K562 (cell line): ENCODE results near the gene C4A. TPM values are rescaled to one million over a fixed set of nuclear protein-coding genes. Genes with fewer than 3 reads are reported as not detected.

Experiments used
- CHD1 ChIP-seq: fragments of 200-600 bp; sonication (generic); IDR thresholded peaks from one replicate; pipeline ENCODE4 v1.6.1; 2012; ENCODE audit warnings: mild to moderate bottlenecking, moderate library complexity, low read length, inconsistent platforms
- CTCFL ChIP-seq: IDR thresholded peaks from 2 replicates; pipeline ENCODE4 v1.6.1; 2011; ENCODE audit warnings: borderline replicate concordance, low read depth, mild to moderate bottlenecking, moderate library complexity, low read length; ENCODE audit not compliant: insufficient read depth, poor library complexity, severe bottlenecking
- DDX20 ChIP-seq: fragments of 450-650 bp; IDR thresholded peaks from 2 replicates; pipeline ENCODE4 v1.6.1; 2016; ENCODE audit warnings: missing genetic modification characterization, low read depth, mild to moderate bottlenecking, missing compliant biosample characterization, moderate library complexity
- DLX4 ChIP-seq: fragments of 250-450 bp; sonication (Bioruptor Pico); IDR thresholded peaks from 2 replicates; pipeline ENCODE4 v1.6.1; 2021; ENCODE audit warnings: mild to moderate bottlenecking
- EP400 ChIP-seq: fragments of 450-650 bp; IDR thresholded peaks from 2 replicates; pipeline ENCODE4 v1.6.1; 2017; ENCODE audit warnings: antibody characterized with exemption, mild to moderate bottlenecking, moderate library complexity
- FOXJ2 ChIP-seq: fragments of 200-800 bp; sonication (Bioruptor generic); IDR thresholded peaks from 2 replicates; pipeline ENCODE4 v1.6.1; 2016; ENCODE audit warnings: missing genetic modification characterization, missing compliant biosample characterization
- GABPB1 ChIP-seq: sonication (generic); formaldehyde crosslinking; IDR thresholded peaks from 2 replicates; pipeline ENCODE4 v1.8.0; 2022; ENCODE audit warnings: mild to moderate bottlenecking, missing genetic modification reagents
- GATAD2A ChIP-seq: fragments of 450-650 bp; IDR thresholded peaks from 2 replicates; pipeline ENCODE4 v1.6.1; 2017
- KHSRP ChIP-seq: fragments of 450-650 bp; IDR thresholded peaks from 2 replicates; pipeline ENCODE4 v1.6.1; 2017
- LARP7 ChIP-seq: fragments of 450-650 bp; IDR thresholded peaks from 2 replicates; pipeline ENCODE4 v1.6.1; 2016
- MED1 ChIP-seq: sonication (generic); formaldehyde crosslinking; IDR thresholded peaks from 2 replicates; pipeline ENCODE4 v1.8.1; 2023; ENCODE audit warnings: missing genetic modification reagents, borderline replicate concordance
- NFE2 ChIP-seq: IDR thresholded peaks from 2 replicates; pipeline ENCODE4 v1.6.1; 2014; ENCODE audit warnings: antibody characterized with exemption, low read depth
- NRF1 ChIP-seq, 2 experiments: fragments of 450-650 bp; IDR thresholded peaks in 1 of 2; conservative IDR thresholded peaks in 1 of 2; 2 replicates each; pipeline ENCODE4 v1.6.1; 2014; ENCODE audit warnings: mild to moderate bottlenecking in 2 of 2
- NUFIP1 ChIP-seq: fragments of 450-650 bp; IDR thresholded peaks from 2 replicates; pipeline ENCODE4 v1.6.1; 2018; ENCODE audit not compliant: partially characterized antibody
- PTBP1 ChIP-seq: fragments of 200-400 bp; formaldehyde crosslinking; IDR thresholded peaks from 2 replicates; pipeline ENCODE4 v1.6.1; 2017; ENCODE audit warnings: low read depth, low read length
- RERE ChIP-seq: sonication (generic); formaldehyde crosslinking; IDR thresholded peaks from 2 replicates; pipeline ENCODE4 v1.8.0; 2023; ENCODE audit warnings: missing genetic modification reagents, mild to moderate bottlenecking, borderline replicate concordance
- SP2 ChIP-seq: IDR thresholded peaks from 2 replicates; pipeline ENCODE4 v1.6.1; 2011; ENCODE audit warnings: mild to moderate bottlenecking, low read depth, low read length, moderate library complexity; ENCODE audit not compliant: poor library complexity, severe bottlenecking; ENCODE audit errors: extremely low read depth
- TAF1 ChIP-seq: IDR thresholded peaks from 2 replicates; pipeline ENCODE4 v1.6.1; 2011; ENCODE audit warnings: mild to moderate bottlenecking, low read length, moderate library complexity; ENCODE audit not compliant: insufficient read depth, control insufficient read depth, severe bottlenecking; ENCODE audit errors: extremely low read depth
- TRIM24 ChIP-seq, 2 experiments: fragments of 450-650 bp; IDR thresholded peaks; 2 replicates each; pipeline ENCODE4 v1.6.1; 2016
- ZFX ChIP-seq: sonication (generic); formaldehyde crosslinking; IDR thresholded peaks from 2 replicates; pipeline ENCODE4 v1.8.0; 2022; ENCODE audit warnings: mild to moderate bottlenecking, missing genetic modification reagents, moderate library complexity
- ZNF165 ChIP-seq: fragments of 250-450 bp; sonication (Bioruptor Pico); IDR thresholded peaks from 2 replicates; pipeline ENCODE4 v1.4.0; 2020; ENCODE audit warnings: borderline replicate concordance
- ZSCAN32 ChIP-seq: fragments of 450-650 bp; formaldehyde crosslinking; IDR thresholded peaks from 2 replicates; pipeline ENCODE4 v1.4.0; 2020; ENCODE audit warnings: mild to moderate bottlenecking, moderate library complexity
- ZZZ3 ChIP-seq: fragments of 450-650 bp; IDR thresholded peaks from 2 replicates; pipeline ENCODE4 v1.6.1; 2016; ENCODE audit warnings: antibody characterized with exemption, mild to moderate bottlenecking, moderate library complexity
- polyA plus RNA-seq, 8 experiments: library from polyadenylated mRNA; depleted of rRNA in 4 of 8; stranded (reverse) in 5 of 8; unstranded in 3 of 8; fragments of >200 nt; fragmentation: Nextera tagmentation in 2 of 8; fragmentation: Illumina TruSeq in 1 of 8; extraction: Ambion mirVana in 2 of 8; extraction: Trizol in 1 of 8; gene quantifications; 2 replicates each; pipeline versions ENCODE4 v1.2.1 to v1.2.3, GENCODE V29; 2011 to 2014; ENCODE audit warnings: inconsistent platforms in 1 of 8, missing spikeins in 1 of 8
- total RNA-seq, 7 experiments: library from RNA; depleted of rRNA in 6 of 7; stranded (reverse); fragments of >200 nt in 6 of 7; fragmentation: Illumina TruSeq in 2 of 7; extraction: Trizol in 2 of 7; gene quantifications; 2 replicates each; pipeline versions ENCODE4 v1.2.1 to v1.2.3, GENCODE V29; 2011 to 2021; ENCODE audit warnings: low replicate concordance in 1 of 7

The C4A gene
- total and polyA plus RNA-seq, 9 of the 15 experiments (the other 6 are each of a cell fraction or from before 2014, with no cell fraction given): 0.27 to 7.6 (median 5.0) TPM

- no peak for TF ChIP-seq MED1 (CRISPR knock-in tag)
- no peak for TF ChIP-seq LARP7
- TF ChIP-seq CHD1: no peak
- TF ChIP-seq TAF1: peak; percentile 22
- TF ChIP-seq NFE2: peak; percentile 73
- no peak for TF ChIP-seq TRIM24 (IDR thresholded peaks at IDR 0.05)
- TF ChIP-seq ZZZ3: no peak
- TF ChIP-seq PTBP1: no peak
- no peak for TF ChIP-seq SP2
- no peak for TF ChIP-seq KHSRP
- TF ChIP-seq RERE (CRISPR knock-in tag): no peak
- TF ChIP-seq GABPB1 (CRISPR knock-in tag): no peak; the same call in 1 of the 2 replicates
- TF ChIP-seq CTCFL: no peak
- no peak for TF ChIP-seq DLX4 (CRISPR knock-in tag)
- TF ChIP-seq ZFX (CRISPR knock-in tag): peak; percentile 64; the same call in 1 of the 2 replicates
- no peak; the same call in 1 of the 2 replicates for TF ChIP-seq GATAD2A
- TF ChIP-seq NUFIP1: peak; percentile 37
- TF ChIP-seq ZNF165: no peak
- TF ChIP-seq DDX20 (tag): no peak
- no peak for TF ChIP-seq EP400
- no peak for TF ChIP-seq FOXJ2 (tag)
- TF ChIP-seq NRF1 (conservative IDR thresholded peaks at IDR 0.05 in 1 of 2, IDR thresholded peaks at IDR 0.05 in 1 of 2): peak; percentile 55; a peak in 3 of 4 replicates
- no peak for TF ChIP-seq ZSCAN32 (CRISPR knock-in tag)
Observed at GRCh38 chr6:32045811-32046449, 64.1 kb downstream of the C4A start (continued).
